HCT116 (cell line): ENCODE results near the gene ATRIP. TPM values are rescaled to one million over a fixed set of nuclear protein-coding genes. Genes with fewer than 3 reads are reported as not detected.

ENCODE experiments used
- ATAC-seq: fragments of 200-7000 bp; cut with Tn5 transposase; 2 replicates; pipeline ENCODE4 v1.9.1; 2020; ENCODE audit warnings: mild to moderate bottlenecking, moderate library complexity
- BruUV-seq: library from RNA; stranded (reverse); fragments of 400-500 nt; replicated peaks from 2 replicates; lab custom pipeline; 2021; lab: Mats Ljungman, UMichigan
- CTCF ChIA-PET: fragments of 300-600 bp; sonication (Branson Sonifier 250); formaldehyde crosslinking; loops from one replicate; lab custom pipeline; 2021; ENCODE audit warnings: antibody characterized with exemption; lab: Charles Lee
- POLR2A ChIA-PET: fragments of 300-600, 350-600 bp; sonication (Branson Sonifier 250); formaldehyde crosslinking; loops from one replicate; lab custom pipeline; 2021; ENCODE audit warnings: antibody characterized with exemption; lab: Charles Lee
- RAD21 ChIA-PET, 2 experiments: fragments of 300-600 bp; sonication (Branson Sonifier 250); formaldehyde crosslinking; loops; one replicate each; lab custom pipeline; 2023; ENCODE audit warnings: low total read pairs in 2 of 2; ENCODE audit not compliant: uncharacterized antibody in 2 of 2, unreplicated experiment in 2 of 2, low non-redundant PET in 1 of 2; lab: Charles Lee
- DNase-seq: peaks from one replicate; pipeline ENCODE4 v3.0.0-alpha.2; 2010; ENCODE audit warnings: low read depth, low spot score
- H2AFZ ChIP-seq: fragments of 200-600 bp; shearing (Covaris generic), sonication (generic); 2 replicates; pipeline ENCODE4 v1.6.1; 2017; ENCODE audit warnings: low read depth, mixed run types, mixed read lengths, antibody characterized with exemption, low read length; ENCODE audit not compliant: poor library complexity, severe bottlenecking
- H3K27ac ChIP-seq: 2 replicates; pipeline ENCODE4 v1.5.1; 2012; ENCODE audit warnings: low read depth, low read length
- H3K27me3 ChIP-seq: fragments of 200-600 bp; sonication (generic); 2 replicates; pipeline ENCODE4 v1.6.1; 2016; ENCODE audit warnings: mixed run types, low read length, mixed read lengths; ENCODE audit not compliant: insufficient read depth
- H3K36me3 ChIP-seq, 2 experiments: fragments of 200-500 bp in 1 of 2; fragments of 200-600 bp in 1 of 2; sonication (Bioruptor generic) in 1 of 2; sonication (generic) in 1 of 2; 2 replicates each; pipeline versions ENCODE4 v1.5.1 to v1.6.1; 2014 to 2016; ENCODE audit warnings: low read length in 2 of 2, inconsistent platforms in 1 of 2, mixed read lengths in 1 of 2, mixed run types in 1 of 2; ENCODE audit not compliant: insufficient read depth in 2 of 2, control insufficient read depth in 1 of 2
- H3K4me1 ChIP-seq, 2 experiments: fragments of 200-600 bp in 1 of 2; sonication (generic) in 1 of 2; 2 replicates each; pipeline versions ENCODE4 v1.5.1 to v1.6.1; 2012 to 2017; ENCODE audit warnings: low read length in 2 of 2, inconsistent platforms in 1 of 2, mild to moderate bottlenecking in 1 of 2, mixed read lengths in 1 of 2, mixed run types in 1 of 2, moderate library complexity in 1 of 2; ENCODE audit not compliant: insufficient read depth in 2 of 2, control insufficient read depth in 1 of 2
- H3K4me2 ChIP-seq: fragments of 200-600 bp; sonication (generic); 2 replicates; pipeline ENCODE4 v1.6.1; 2017; ENCODE audit warnings: mixed run types, low read length, mixed read lengths
- H3K4me3 ChIP-seq, 2 experiments: fragments of 200-600 bp in 1 of 2; sonication (generic) in 1 of 2; replicated peaks in 1 of 2; 2 replicates each; pipeline ENCODE4 v1.5.1; 2011 to 2016; ENCODE audit warnings: low read length in 2 of 2, control low read depth in 1 of 2, low read depth in 1 of 2, mild to moderate bottlenecking in 1 of 2, mixed read lengths in 1 of 2, mixed run types in 1 of 2
- H3K79me2 ChIP-seq: fragments of 200-600 bp; sonication (generic); 2 replicates; pipeline ENCODE4 v1.6.1; 2017; ENCODE audit warnings: mild to moderate bottlenecking, mixed run types, low read length, moderate library complexity, mixed read lengths; ENCODE audit not compliant: insufficient read depth
- H3K9ac ChIP-seq: fragments of 200-600 bp; sonication (generic); 2 replicates; pipeline ENCODE4 v1.6.1; 2016; ENCODE audit warnings: low read length, mixed read lengths
- H3K9me2 ChIP-seq: fragments of 200-600 bp; sonication (generic), shearing (Covaris generic); 2 replicates; pipeline ENCODE4 v1.6.1; 2017; ENCODE audit warnings: mixed run types, mild to moderate bottlenecking, moderate library complexity; ENCODE audit not compliant: insufficient read depth
- H3K9me3 ChIP-seq, 2 experiments: fragments of 200-500 bp in 1 of 2; fragments of 200-600 bp in 1 of 2; sonication (Bioruptor generic) in 1 of 2; sonication (generic) in 1 of 2; 2 replicates each; pipeline ENCODE4 v1.6.1; 2014 to 2017; ENCODE audit warnings: low read length in 2 of 2, mixed read lengths in 2 of 2, inconsistent platforms in 1 of 2, low read depth in 1 of 2, mild to moderate bottlenecking in 1 of 2, mixed run types in 1 of 2, moderate library complexity in 1 of 2; ENCODE audit not compliant: control insufficient read depth in 1 of 2, insufficient read depth in 1 of 2
- H4K20me1 ChIP-seq: fragments of 200-600 bp; sonication (generic), shearing (Covaris generic); 2 replicates; pipeline ENCODE4 v1.6.1; 2017; ENCODE audit warnings: mixed run types, mild to moderate bottlenecking, moderate library complexity; ENCODE audit not compliant: insufficient read depth
- CEBPB ChIP-seq: IDR thresholded peaks from 2 replicates; pipeline ENCODE4 v1.6.1; 2012; ENCODE audit warnings: low read depth
- CTCF ChIP-seq, 3 experiments: fragments of 200-600 bp in 1 of 3; sonication (generic) in 1 of 3; IDR thresholded peaks in 2 of 3; conservative IDR thresholded peaks in 1 of 3; 2 replicates each; pipeline ENCODE4 v1.5.1; 2012 to 2017; ENCODE audit warnings: low read depth in 2 of 3, low read length in 2 of 3, antibody characterized with exemption in 1 of 3, borderline replicate concordance in 1 of 3, control low read depth in 1 of 3, mild to moderate bottlenecking in 1 of 3, mixed read lengths in 1 of 3, mixed run types in 1 of 3, moderate library complexity in 1 of 3; ENCODE audit not compliant: insufficient read depth in 1 of 3
- EGR1 ChIP-seq: IDR thresholded peaks from 2 replicates; pipeline ENCODE4 v1.6.1; 2012; ENCODE audit warnings: low read depth
- ELF1 ChIP-seq: IDR thresholded peaks from 2 replicates; pipeline ENCODE4 v1.6.1; 2012; ENCODE audit warnings: low read depth, borderline replicate concordance
- EZH2 ChIP-seq: fragments of 200-600 bp; sonication (generic); IDR thresholded peaks from 2 replicates; pipeline ENCODE4 v1.6.1; 2017; ENCODE audit warnings: antibody characterized with exemption, mixed run types
- EZH2phosphoT487 ChIP-seq: fragments of 200-600 bp; IDR thresholded peaks from 2 replicates; pipeline ENCODE4 v1.6.1; 2018; ENCODE audit warnings: antibody characterized with exemption, borderline replicate concordance
- FOSL1 ChIP-seq: IDR thresholded peaks from 2 replicates; pipeline ENCODE4 v1.6.1; 2012; ENCODE audit warnings: low read depth
- JUND ChIP-seq: IDR thresholded peaks from 2 replicates; pipeline ENCODE4 v1.6.1; 2012
- MAX ChIP-seq: IDR thresholded peaks from 2 replicates; pipeline ENCODE4 v1.6.1; 2012
- POLR2A ChIP-seq: IDR thresholded peaks from 2 replicates; pipeline ENCODE4 v1.7.0; 2011; ENCODE audit warnings: borderline replicate concordance; ENCODE audit not compliant: insufficient read depth, insufficient read length; ENCODE audit errors: extremely low read depth
- POLR2AphosphoS5 ChIP-seq: IDR thresholded peaks from 2 replicates; pipeline ENCODE4 v1.6.1; 2011; ENCODE audit warnings: mild to moderate bottlenecking, low read depth, low read length, moderate library complexity
- RAD21 ChIP-seq: IDR thresholded peaks from 2 replicates; pipeline ENCODE4 v1.6.1; 2012; ENCODE audit warnings: low read depth, mild to moderate bottlenecking
- SP1 ChIP-seq: IDR thresholded peaks from 2 replicates; pipeline ENCODE4 v1.6.1; 2012; ENCODE audit warnings: low read depth
- SRF ChIP-seq: IDR thresholded peaks from 2 replicates; pipeline ENCODE4 v1.6.1; 2012; ENCODE audit warnings: low read depth
- TCF7L2 ChIP-seq: IDR thresholded peaks from 2 replicates; pipeline ENCODE4 v1.7.0; 2011; ENCODE audit warnings: borderline replicate concordance, inconsistent platforms; ENCODE audit not compliant: insufficient read depth, insufficient read length; ENCODE audit errors: extremely low read depth
- YY1 ChIP-seq: IDR thresholded peaks from 2 replicates; pipeline ENCODE4 v1.6.1; 2011; ENCODE audit warnings: low read length, low read depth, moderate library complexity, mild to moderate bottlenecking; ENCODE audit not compliant: insufficient replicate concordance; ENCODE audit errors: extremely low read depth
- ZFX ChIP-seq: fragments of 450-650 bp; IDR thresholded peaks from 2 replicates; pipeline ENCODE4 v1.6.1; 2017
- ZNF274 ChIP-seq: fragments of 200-500 bp; sonication (Bioruptor generic); IDR thresholded peaks from 2 replicates; pipeline ENCODE4 v1.6.1; 2014; ENCODE audit warnings: mild to moderate bottlenecking, low read depth, low read length, inconsistent platforms
- intact Hi-C: fragments of 100-400 bp; cut with micrococcal nuclease; formaldehyde crosslinking; loops from 2 replicates; pipeline ENCODE4 v1.10.0; 2022
- total RNA-seq: library from RNA; stranded (reverse); gene quantifications from one replicate; pipeline ENCODE4 v1.2.1, GENCODE V29; 2021; ENCODE audit not compliant: unreplicated experiment

ATRIP gene
- total RNA-seq, 1 experiment from 2014 or later: 15.6 TPM

GRCh38 chr3:48405971-48406370 lies 40.6 kb upstream of the ATRIP start:
- BruUV-seq: no TSS peak
- POLR2A ChIA-PET: no interaction called here
- RAD21 ChIA-PET: no interaction called here

More at GRCh38 chr3:48405971-48406370, 40.6 kb upstream of the ATRIP start:
- Histone ChIP-seq H3K79me2 (no peaks in the 10 kb centered on the region), H3K27me3 (no peaks in the 10 kb centered on the region), H2AFZ (no peak overlapping the region), H3K4me2 (no peak overlapping the region), H3K9me2 (no peaks in the 10 kb centered on the region), H3K9ac (no peak overlapping the region), H4K20me1 (no peaks in the 10 kb centered on the region), H3K36me3 (peaks cover 2 to 3% of the 10 kb centered on the region in 2 experiments; a peak in 2 of 4 replicates), H3K9me3 (no peaks in the 10 kb centered on the region), H3K27ac (no peak overlapping the region), H3K4me1 (peaks cover 14 to 33% of the 10 kb centered on the region in 2 experiments), H3K4me3 (no peak overlapping the region)
- ATAC-seq (no peak), DNase-seq (no peak)
- intact Hi-C loops: no loop called here
- CTCF ChIA-PET: interaction anchor here (8.0 kb wide), 1 partner anchor 29 kb away, joined by 386 read pairs; no protein-coding TSS in a partner anchor
- TF ChIP-seq EGR1: no peak
- TF ChIP-seq EZH2phosphoT487: no peak
- TF ChIP-seq POLR2AphosphoS5: no peak
- TF ChIP-seq ZFX: no peak
- TF ChIP-seq SP1: no peak
- TF ChIP-seq SRF: no peak
- no peak for TF ChIP-seq CEBPB
- TF ChIP-seq TCF7L2: no peak
- TF ChIP-seq RAD21: no peak
- no peak for TF ChIP-seq ZNF274
- no peak for TF ChIP-seq ELF1
- no peak for TF ChIP-seq EZH2
- no peak for TF ChIP-seq FOSL1
- no peak for TF ChIP-seq CTCF (IDR thresholded peaks at IDR 0.05 in 2 of 3, conservative IDR thresholded peaks at IDR 0.05 in 1 of 3; ENCODE audit: borderline replicate concordance in 1 of 3, insufficient read depth in 1 of 3, low read depth in 2 of 3, low read length in 2 of 3)
- TF ChIP-seq YY1: no peak
- no peak for TF ChIP-seq MAX
- TF ChIP-seq JUND: no peak
- no peak for TF ChIP-seq POLR2A
